ENCODE measurements around the gene TEAD1.

Gene TEAD1

GRCh38 chr11:12968101-12968500 is 293.9 kb downstream of the TEAD1 start:
- no peak overlapping the region for H3K4me3 ChIP-seq (ENCODE audit: low read length)
- peak; percentile 68 for DNase-seq (ENCODE audit: low read depth)
- TF ChIP-seq CTCF (IDR thresholded peaks at IDR 0.05; ENCODE audit: insufficient read depth, low read depth, low read length, missing control alignments), result no peak

- no peak for TF ChIP-seq CTCF (IDR thresholded peaks at IDR 0.05; ENCODE audit: insufficient read depth, low read depth, low read length, missing control alignments)
- H3K4me3 ChIP-seq (ENCODE audit: low read length), result no peak overlapping the region
- peak; percentile 50 for DNase-seq (ENCODE audit: low read depth)
Measured at GRCh38 chr11:12968826-12969225, 294.6 kb downstream of the TEAD1 start.

- DNase-seq (ENCODE audit: low read depth), result no peak
- no peak overlapping the region for H3K4me3 ChIP-seq (ENCODE audit: low read length)
- TF ChIP-seq CTCF (IDR thresholded peaks at IDR 0.05; ENCODE audit: insufficient read depth, low read depth, low read length, missing control alignments), result no peak
Measured at GRCh38 chr11:12971955-12972354, 297.7 kb downstream of the TEAD1 start.

GRCh38 chr11:12973528-12974181 is 299.4 kb downstream of the TEAD1 start:
- no peak for TF ChIP-seq CTCF (IDR thresholded peaks at IDR 0.05; ENCODE audit: insufficient read depth, low read depth, low read length, missing control alignments)
- DNase-seq (ENCODE audit: low read depth), result no peak
- H3K4me3 ChIP-seq (ENCODE audit: low read length), result no peak overlapping the region

- H3K4me3 ChIP-seq (ENCODE audit: low read length), result no peak overlapping the region
- no peak for DNase-seq (ENCODE audit: low read depth)
- no peak for TF ChIP-seq CTCF (IDR thresholded peaks at IDR 0.05; ENCODE audit: insufficient read depth, low read depth, low read length, missing control alignments)
Measured at GRCh38 chr11:12975195-12975594, 301.0 kb downstream of the TEAD1 start.

- H3K4me3 ChIP-seq (ENCODE audit: low read length), result no peak overlapping the region
- DNase-seq (ENCODE audit: low read depth), result peak; percentile 26
- TF ChIP-seq CTCF (IDR thresholded peaks at IDR 0.05; ENCODE audit: insufficient read depth, low read depth, low read length, missing control alignments), result no peak
Measured at GRCh38 chr11:12979928-12980689, 305.9 kb downstream of the TEAD1 start.

Measured in epithelial cell of esophagus (primary cell).